Transverse colon (tissue), 4 donors: ENCODE data around the gene PTPRD.

Experiments used
- EP300 ChIP-seq: sonication (generic); formaldehyde crosslinking; IDR thresholded peaks from one replicate; pipeline ENCODE4 v1.6.1; 2017; ENCODE audit warnings: antibody characterized with exemption, low read depth
- POLR2A ChIP-seq: fragments of 450-650 bp; IDR thresholded peaks from one replicate; pipeline ENCODE4 v1.6.1; 2016; ENCODE audit warnings: antibody characterized with exemption, mild to moderate bottlenecking, moderate library complexity
- POLR2AphosphoS5 ChIP-seq, 3 donors: sonication (generic); formaldehyde crosslinking; IDR thresholded peaks; one replicate each; pipeline ENCODE4 v1.6.1; 2016; ENCODE audit warnings: antibody characterized with exemption in 3 of 3
- TF ChIP-seq, protein P1 (sequence below), 5 experiments: fragments of 200-600 bp in 3 of 5; fragments of 450-650 bp in 2 of 5; sonication (generic) in 3 of 5; IDR thresholded peaks; 1 replicate in 2 of 5; 2 replicates in 3 of 5; pipeline ENCODE4 v1.5.1; 2016 to 2017; ENCODE audit warnings: antibody characterized with exemption in 5 of 5, inconsistent platforms in 3 of 5, mild to moderate bottlenecking in 2 of 5, moderate library complexity in 1 of 5

DNA sequence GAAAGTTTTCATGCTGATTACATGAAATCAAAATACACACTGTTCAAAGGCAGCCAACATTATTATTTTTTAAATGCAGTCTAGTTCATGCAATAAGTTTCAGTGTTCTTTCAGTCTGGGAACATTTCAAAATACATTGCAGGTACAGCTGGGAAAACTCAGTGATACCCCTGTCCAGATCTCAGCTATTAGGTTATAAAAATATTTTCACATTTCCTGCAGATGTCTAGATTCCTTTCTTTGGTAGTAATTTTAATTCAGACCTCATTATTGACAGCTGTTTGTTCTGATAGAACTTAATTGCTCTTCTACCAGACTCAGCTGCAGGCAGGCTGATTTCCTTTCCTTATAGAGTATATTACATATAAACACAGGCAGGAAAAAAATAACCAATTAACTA, 2256.4 kb downstream of the PTPRD start:
- TF ChIP-seq, protein P1, sequence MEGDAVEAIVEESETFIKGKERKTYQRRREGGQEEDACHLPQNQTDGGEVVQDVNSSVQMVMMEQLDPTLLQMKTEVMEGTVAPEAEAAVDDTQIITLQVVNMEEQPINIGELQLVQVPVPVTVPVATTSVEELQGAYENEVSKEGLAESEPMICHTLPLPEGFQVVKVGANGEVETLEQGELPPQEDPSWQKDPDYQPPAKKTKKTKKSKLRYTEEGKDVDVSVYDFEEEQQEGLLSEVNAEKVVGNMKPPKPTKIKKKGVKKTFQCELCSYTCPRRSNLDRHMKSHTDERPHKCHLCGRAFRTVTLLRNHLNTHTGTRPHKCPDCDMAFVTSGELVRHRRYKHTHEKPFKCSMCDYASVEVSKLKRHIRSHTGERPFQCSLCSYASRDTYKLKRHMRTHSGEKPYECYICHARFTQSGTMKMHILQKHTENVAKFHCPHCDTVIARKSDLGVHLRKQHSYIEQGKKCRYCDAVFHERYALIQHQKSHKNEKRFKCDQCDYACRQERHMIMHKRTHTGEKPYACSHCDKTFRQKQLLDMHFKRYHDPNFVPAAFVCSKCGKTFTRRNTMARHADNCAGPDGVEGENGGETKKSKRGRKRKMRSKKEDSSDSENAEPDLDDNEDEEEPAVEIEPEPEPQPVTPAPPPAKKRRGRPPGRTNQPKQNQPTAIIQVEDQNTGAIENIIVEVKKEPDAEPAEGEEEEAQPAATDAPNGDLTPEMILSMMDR (IDR thresholded peaks at IDR 0.05): no peak
- TF ChIP-seq POLR2A (no peak), EP300 (no peak), POLR2AphosphoS5 (IDR thresholded peaks at IDR 0.05) (no peak)
